Measurements from ENCODE around the gene MDM2. TPM values are rescaled to one million over a fixed set of nuclear protein-coding genes. Genes with fewer than 3 reads are reported as not detected.
"Not testable (repeated sequence)": the region's sequence is repeated elsewhere in the genome, so short reads cannot be mapped to it uniquely, and the experiment has no call there.

MDM2 gene
- total RNA-seq, 2 donors from 2014 or later = 248 to 253 TPM

DNA sequence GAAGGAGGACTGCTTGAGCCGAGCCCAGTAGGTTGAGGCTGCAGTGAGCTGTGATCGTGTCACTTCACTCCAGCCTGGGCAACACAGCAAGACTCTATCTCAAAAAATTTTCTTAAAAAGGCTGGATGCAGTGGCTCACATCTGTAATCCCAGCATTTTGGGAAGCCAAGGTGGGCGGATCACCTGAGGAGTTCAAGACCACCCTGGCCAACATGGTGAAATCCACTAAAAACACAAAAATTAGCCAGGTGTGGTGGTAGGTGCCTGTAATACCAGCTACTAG lies 17.1 kb upstream of the MDM2 start:
- no peaks in the 10 kb centered on the region for H3K27me3 Mint-ChIP-seq
- peaks cover 0 to 2% of the 10 kb centered on the region in 2 donors for H3K4me1 Mint-ChIP-seq (ENCODE audit: low read depth in 2 of 2)
- H3K4me3 Mint-ChIP-seq = no peak overlapping the region
- DNase-seq (ENCODE audit: low spot score) = no peak
- no peaks in the 10 kb centered on the region for H3K36me3 Mint-ChIP-seq
- H3K27ac Mint-ChIP-seq = no peak overlapping the region
- no peak for ATAC-seq
- H3K9me3 Mint-ChIP-seq = no peaks in the 10 kb centered on the region

DNA sequence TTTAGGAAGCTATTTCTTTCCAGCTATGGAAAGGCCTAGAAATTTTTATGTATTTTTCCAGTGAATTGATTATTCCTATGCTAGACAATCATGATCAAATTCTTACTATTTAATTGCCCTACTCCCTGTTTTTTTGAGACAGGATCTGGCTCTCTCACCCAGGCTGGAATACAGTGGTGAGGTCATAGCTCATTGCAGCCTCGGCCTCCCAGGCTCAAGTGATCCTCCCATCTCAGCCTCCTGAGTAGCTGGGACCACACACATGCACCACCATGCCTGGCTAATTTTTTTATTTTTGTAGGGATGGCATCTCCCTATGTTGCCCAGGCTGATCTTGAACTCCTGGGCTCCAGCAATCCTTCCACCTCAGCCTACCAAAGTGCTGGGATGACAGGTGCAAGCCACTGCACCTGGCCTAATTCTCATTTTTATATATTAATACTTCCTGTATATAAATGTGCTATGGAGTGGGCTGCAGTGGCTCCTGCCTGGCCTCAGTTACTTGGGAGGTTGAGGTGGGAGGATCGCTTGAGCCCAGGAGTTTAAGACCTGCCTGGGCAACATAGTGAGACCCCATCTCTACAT lies 16.0 kb upstream of the MDM2 start:
- H3K27ac Mint-ChIP-seq = no peak overlapping the region
- no peak for ATAC-seq
- H3K36me3 Mint-ChIP-seq = no peaks in the 10 kb centered on the region
- no peak for DNase-seq (ENCODE audit: low spot score)
- H3K9me3 Mint-ChIP-seq = no peaks in the 10 kb centered on the region
- no peaks in the 10 kb centered on the region for H3K27me3 Mint-ChIP-seq
- H3K4me1 Mint-ChIP-seq (ENCODE audit: low read depth in 2 of 2) = peaks cover 0 to 2% of the 10 kb centered on the region in 2 donors
- no peak overlapping the region for H3K4me3 Mint-ChIP-seq

DNA sequence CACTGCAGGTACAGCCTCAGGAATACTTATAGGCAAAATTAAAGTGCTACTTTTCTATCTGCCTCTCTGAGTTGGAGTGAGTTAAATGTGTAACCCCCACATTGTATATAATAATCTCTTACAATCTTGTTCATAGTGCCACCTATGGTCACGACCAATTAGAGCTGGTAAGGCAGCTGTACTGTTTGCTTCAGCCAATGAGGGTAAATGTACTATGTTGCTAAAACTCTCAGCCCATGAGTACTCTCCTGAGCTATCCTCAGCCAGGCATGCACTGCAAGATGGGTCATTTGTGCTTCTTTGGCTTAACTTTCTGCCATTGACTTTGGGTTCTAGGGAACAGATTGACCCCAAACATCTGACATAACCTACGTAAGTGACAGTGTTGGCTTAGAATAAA lies 15.0 kb upstream of the MDM2 start:
- Mint-ChIP-seq H3K9me3 (no peaks in the 10 kb centered on the region), H3K36me3 (no peaks in the 10 kb centered on the region), H3K27me3 (no peaks in the 10 kb centered on the region), H3K4me3 (no peak overlapping the region), H3K4me1 (ENCODE audit: low read depth in 2 of 2) (no peaks in the 10 kb centered on the region), H3K27ac (no peak overlapping the region)
- ATAC-seq = peak; percentile 77 to 81
- DNase-seq (ENCODE audit: low spot score) = no peak

DNA sequence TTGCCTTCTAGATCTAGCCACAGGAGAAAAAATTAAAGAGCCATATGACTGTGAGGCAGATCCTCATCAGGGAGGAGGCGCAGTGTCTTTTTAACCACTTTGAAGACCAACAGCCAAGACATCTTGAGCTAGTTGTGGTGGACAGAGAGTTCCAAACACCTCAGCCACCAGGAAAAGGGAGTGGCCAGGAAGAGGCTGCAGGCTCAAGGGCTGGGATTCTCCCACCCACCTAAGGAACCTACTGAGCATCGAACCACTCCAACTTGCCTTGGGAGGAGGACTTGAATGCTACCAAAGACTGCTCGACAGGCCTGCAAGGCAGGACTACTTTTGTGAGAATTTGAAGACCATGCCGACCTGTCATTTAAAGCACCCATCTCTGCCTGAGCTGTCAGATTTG lies 14.5 kb upstream of the MDM2 start:
- Mint-ChIP-seq H3K4me3 (no peak overlapping the region), H3K4me1 (ENCODE audit: low read depth in 2 of 2) (no peaks in the 10 kb centered on the region), H3K9me3 (no peaks in the 10 kb centered on the region), H3K27me3 (no peaks in the 10 kb centered on the region), H3K27ac (no peak overlapping the region), H3K36me3 (no peaks in the 10 kb centered on the region)
- ATAC-seq (no peak), DNase-seq (ENCODE audit: low spot score) (no peak)

DNA sequence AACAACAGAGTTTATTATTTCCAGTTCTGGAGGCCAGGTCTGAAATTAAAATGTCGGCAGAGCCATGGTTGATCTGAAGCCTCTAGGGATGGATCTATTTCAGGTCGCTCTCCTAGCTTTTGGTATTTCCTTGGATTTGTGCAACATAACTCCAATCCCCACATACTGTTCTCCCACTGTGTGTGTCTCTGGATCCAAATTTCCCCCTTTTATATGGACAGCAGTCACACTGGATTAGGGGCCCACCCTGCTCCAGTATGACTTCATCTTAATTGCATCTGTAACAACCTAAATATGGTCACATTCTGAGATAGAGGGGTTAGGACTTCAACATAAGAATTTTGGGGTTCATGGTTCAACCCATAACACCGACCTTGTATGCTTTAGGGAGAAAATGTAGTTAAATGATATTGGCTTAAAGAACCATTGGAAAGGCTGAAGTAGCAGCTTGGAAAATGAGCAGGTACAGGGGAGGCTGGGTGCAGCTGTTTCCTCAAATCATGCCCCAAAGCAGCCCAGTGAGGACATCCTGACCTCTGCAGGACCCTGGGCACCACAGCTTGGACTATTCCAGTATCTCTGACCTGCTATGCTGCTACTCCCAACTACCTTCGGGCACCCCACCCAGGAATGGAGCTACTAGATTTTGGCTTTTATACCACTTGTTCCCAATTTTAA lies 13.9 kb upstream of the MDM2 start:
- Mint-ChIP-seq H3K27ac (no peak overlapping the region), H3K4me3 (no peak overlapping the region), H3K27me3 (no peaks in the 10 kb centered on the region), H3K36me3 (no peaks in the 10 kb centered on the region), H3K4me1 (ENCODE audit: low read depth in 2 of 2) (no peaks in the 10 kb centered on the region), H3K9me3 (no peaks in the 10 kb centered on the region)
- no peak for ATAC-seq
- DNase-seq (ENCODE audit: low spot score) = no peak

DNA sequence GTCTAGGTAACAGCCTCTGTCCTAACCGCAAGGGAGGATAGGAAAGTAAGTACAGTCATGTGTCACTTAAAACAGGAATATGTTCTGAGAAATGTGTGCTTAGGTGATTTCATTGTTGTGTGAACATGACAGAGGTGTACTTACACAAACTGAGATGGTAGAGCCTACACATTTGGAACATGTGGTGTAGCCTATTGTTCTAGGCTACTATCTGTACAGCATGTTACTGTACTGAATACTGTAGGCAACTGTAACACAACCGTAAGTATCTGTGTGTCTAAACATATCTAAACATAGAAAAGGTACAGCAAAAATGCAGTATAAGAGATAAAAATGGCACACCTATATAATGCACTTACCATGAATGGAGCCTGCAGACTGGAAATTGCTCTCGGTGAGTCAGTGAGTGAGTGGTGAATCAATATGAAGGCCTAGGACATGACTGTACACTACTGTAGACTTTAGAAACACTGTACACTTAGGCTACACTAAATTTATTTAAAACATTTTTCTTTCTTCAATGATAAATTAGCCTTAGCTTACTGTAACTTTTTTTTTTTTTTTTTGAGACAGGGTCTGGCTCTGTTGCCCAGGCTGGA lies 13.2 kb upstream of the MDM2 start:
- no peaks in the 10 kb centered on the region for H3K9me3 Mint-ChIP-seq
- no peaks in the 10 kb centered on the region for H3K36me3 Mint-ChIP-seq
- no peak overlapping the region for H3K4me3 Mint-ChIP-seq
- DNase-seq (ENCODE audit: low spot score) (no peak), ATAC-seq (no peak)
- H3K27me3 Mint-ChIP-seq = peaks cover 0 to under 1% of the 10 kb centered on the region in 2 donors
- no peaks in the 10 kb centered on the region for H3K4me1 Mint-ChIP-seq (ENCODE audit: low read depth in 2 of 2)
- H3K27ac Mint-ChIP-seq = no peak overlapping the region

DNA sequence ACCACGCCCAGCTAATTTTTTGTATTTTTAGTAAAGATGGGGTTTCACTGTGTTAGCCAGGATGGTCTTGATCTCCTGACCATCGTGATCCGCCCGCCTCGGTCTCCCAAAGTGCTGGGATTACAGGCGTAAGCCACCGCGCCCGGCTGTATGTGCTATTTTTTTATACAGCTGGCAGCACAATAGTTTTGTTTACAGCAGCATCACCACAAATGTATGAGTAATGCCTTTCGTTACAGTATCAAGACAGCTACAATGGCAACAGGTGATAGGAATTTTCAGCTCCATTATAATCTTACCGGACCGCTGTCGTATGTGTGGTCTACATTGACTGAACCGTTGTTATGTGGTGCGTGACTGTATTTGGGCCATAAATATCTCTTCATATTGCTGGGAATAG lies 11.6 kb upstream of the MDM2 start:
- Mint-ChIP-seq H3K27ac (no peak overlapping the region), H3K27me3 (peaks cover 0 to 3% of the 10 kb centered on the region in 2 donors), H3K9me3 (no peaks in the 10 kb centered on the region), H3K36me3 (no peaks in the 10 kb centered on the region), H3K4me1 (ENCODE audit: low read depth in 2 of 2) (no peaks in the 10 kb centered on the region), H3K4me3 (no peak overlapping the region)
- ATAC-seq (no peak), DNase-seq (ENCODE audit: low spot score) (no peak)

DNA sequence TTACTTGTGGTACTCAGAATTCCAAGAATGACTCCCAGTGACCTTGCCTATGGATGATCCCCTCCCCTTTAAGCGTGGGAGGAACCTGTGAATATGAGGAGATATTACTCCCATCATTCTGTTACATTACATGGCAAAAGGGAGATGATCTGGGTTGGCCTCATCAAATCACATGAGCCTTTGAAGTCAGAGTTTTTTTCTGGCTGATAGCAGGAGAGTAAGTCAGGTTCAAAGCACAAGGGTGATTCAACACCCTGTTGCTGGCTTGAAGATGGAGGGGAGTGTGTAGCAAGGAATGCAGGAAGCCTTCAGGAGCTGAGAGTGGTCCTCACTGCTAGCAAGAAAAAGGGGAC lies 9.1 kb upstream of the MDM2 start:
- ATAC-seq (no peak), DNase-seq (ENCODE audit: low spot score) (no peak)
- Mint-ChIP-seq H3K4me3 (no peak overlapping the region), H3K4me1 (ENCODE audit: low read depth in 2 of 2) (no peaks in the 10 kb centered on the region), H3K36me3 (no peaks in the 10 kb centered on the region), H3K27ac (no peak overlapping the region), H3K9me3 (no peaks in the 10 kb centered on the region), H3K27me3 (peaks cover 0 to 3% of the 10 kb centered on the region in 2 donors)

DNA sequence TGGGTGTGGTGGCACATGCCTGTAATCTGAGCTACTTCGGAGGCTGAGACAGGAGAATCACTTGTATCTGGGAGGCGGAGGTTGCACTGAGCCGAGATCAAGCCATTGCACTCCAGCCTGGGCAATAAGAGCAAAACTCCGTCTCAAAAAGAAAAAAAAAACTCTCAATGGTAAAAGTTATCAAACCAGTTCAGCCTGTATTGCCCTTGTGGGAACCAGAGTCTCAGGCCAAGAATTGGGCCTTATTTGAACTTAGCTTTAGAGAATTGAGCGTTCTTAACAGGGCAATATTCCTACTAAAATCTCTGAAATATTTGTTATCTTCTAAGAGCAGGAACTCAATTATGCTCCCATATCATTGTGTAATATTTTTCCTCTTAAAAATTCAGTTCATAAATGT lies 7.7 kb upstream of the MDM2 start:
- Mint-ChIP-seq H3K9me3 (no peaks in the 10 kb centered on the region), H3K27ac (no peak overlapping the region), H3K36me3 (no peaks in the 10 kb centered on the region), H3K27me3 (peaks cover 0 to 3% of the 10 kb centered on the region in 2 donors), H3K4me1 (ENCODE audit: low read depth in 2 of 2) (no peaks in the 10 kb centered on the region), H3K4me3 (no peak overlapping the region)
- DNase-seq (ENCODE audit: low spot score) = no peak
- ATAC-seq = no peak

DNA sequence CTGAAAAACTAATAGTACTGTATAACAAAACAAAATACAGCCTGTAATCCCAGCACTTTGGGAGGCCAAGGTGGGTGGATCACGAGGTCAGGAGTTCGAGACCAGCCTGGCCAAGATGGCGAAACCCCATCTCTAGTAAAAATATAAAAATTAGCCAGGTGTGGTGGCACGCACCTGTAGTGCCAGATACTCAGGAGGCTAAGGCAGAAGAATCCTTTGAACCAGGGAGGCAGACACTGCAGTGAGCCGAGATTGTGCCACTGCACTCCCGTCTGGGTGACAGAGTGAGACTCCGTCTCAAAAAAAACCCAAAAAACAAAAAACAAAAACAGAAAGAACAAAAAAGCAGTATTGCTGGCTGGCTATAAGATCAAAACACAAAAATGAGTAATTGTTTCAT lies 6.9 kb upstream of the MDM2 start:
- not testable (repeated sequence) for H3K27me3 Mint-ChIP-seq; DNase-seq (ENCODE audit: low spot score); H3K27ac Mint-ChIP-seq; H3K9me3 Mint-ChIP-seq; H3K4me1 Mint-ChIP-seq (ENCODE audit: low read depth in 2 of 2); H3K4me3 Mint-ChIP-seq; H3K36me3 Mint-ChIP-seq; ATAC-seq

DNA sequence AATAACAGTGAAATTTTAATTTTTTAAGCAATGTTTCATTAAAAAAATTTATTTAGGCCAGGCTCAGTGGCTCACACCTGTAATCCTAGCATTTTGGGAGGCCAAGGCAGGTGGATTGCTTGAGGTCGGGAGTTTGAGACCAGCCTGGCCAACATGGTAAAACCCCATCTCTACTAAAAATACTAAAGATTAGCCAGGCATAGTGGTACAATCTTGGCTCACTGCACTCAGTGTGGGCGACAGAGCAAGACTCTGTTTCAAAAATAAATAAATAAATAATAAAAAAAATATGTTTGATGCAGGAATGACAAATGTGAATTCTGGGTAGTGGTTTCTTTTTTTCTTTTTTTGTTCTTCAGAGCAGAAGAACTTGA lies 5.6 kb upstream of the MDM2 start:
- not testable (repeated sequence) for ATAC-seq; DNase-seq (ENCODE audit: low spot score); H3K9me3 Mint-ChIP-seq; H3K27ac Mint-ChIP-seq; H3K4me1 Mint-ChIP-seq (ENCODE audit: low read depth in 2 of 2); H3K36me3 Mint-ChIP-seq; H3K4me3 Mint-ChIP-seq; H3K27me3 Mint-ChIP-seq

DNA sequence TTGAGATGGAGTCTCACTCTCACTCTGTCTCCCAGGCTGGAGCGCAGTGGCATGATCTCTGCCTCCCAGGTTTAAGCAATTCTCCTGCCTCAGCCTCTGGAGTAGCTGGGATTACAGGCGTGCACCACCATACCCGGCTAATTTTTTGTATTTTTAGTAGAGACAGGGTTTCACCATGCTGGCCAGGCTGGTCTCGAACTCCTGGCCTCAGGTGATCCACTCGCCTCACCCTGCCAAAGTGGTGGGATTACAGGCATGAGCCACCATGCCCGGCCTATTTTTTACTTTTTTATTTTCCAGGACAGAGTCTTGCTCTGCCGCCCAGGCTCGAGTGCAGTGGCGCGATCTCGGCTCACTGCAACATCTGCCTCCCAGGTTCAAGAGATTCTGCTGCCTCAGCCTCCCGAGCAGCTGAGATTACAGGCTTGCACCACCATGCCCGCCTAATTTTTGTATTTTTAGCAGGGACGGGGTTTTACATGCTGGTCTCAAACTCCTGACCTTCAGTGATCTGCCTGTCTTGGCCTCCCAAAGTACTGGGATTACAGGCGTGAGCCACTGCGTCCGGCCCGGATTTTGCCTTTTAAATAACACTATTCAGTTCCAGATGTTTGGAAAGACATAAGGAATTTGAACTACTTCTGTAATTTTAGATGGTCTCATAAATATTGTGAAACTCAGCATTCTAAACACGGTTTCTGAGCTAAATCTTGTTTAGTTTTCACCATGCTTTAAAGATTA lies 4.9 kb upstream of the MDM2 start:
- H3K4me3 Mint-ChIP-seq; ATAC-seq; H3K4me1 Mint-ChIP-seq (ENCODE audit: low read depth in 2 of 2); H3K27ac Mint-ChIP-seq; DNase-seq (ENCODE audit: low spot score); H3K9me3 Mint-ChIP-seq; H3K36me3 Mint-ChIP-seq; H3K27me3 Mint-ChIP-seq: not testable (repeated sequence)

DNA sequence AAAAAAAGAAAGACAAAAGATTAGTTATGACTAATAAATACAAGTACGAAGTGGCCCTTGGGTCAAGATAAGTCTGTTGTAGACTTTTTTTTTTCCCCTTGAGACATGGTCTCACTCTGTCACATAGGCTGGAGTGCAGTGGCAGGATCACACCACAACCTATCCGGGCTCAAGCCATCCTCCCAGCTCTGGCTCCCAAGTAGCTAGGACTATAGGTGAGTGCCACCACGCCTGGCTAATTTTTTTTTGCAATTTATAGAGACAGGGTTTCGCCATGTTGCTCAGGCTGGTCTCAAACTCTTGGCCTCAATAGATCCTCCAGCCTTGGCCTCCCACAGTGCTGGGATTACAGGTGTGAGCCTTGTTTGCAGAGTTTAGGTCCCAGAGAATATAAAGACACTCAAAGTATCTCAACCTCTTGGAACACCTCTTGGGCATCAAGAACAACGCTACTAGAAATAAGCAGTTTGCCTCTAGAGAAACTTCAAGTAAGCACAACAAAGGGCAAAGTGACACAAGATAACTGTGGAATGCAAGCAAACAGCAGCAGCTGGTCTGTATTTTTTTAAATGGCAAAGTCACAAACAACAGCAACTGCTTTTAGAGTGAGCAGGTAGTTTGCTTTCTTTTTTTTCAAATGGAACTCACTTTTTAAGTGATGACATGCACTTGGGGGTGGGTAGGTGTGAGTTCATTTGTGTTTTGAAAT lies 3.9 kb upstream of the MDM2 start:
- H3K36me3 Mint-ChIP-seq = no peaks in the 10 kb centered on the region
- H3K4me1 Mint-ChIP-seq (ENCODE audit: low read depth in 2 of 2) = peaks cover 5 to 10% of the 10 kb centered on the region in 2 donors
- ATAC-seq (no peak), DNase-seq (ENCODE audit: low spot score) (no peak)
- no peak overlapping the region for H3K4me3 Mint-ChIP-seq
- no peak overlapping the region for H3K27ac Mint-ChIP-seq
- H3K9me3 Mint-ChIP-seq = no peaks in the 10 kb centered on the region
- peaks cover 0 to 3% of the 10 kb centered on the region in 2 donors for H3K27me3 Mint-ChIP-seq

All from natural killer cell treated with Interleukin-12 subunit alpha and Interleukin-12 subunit beta and Interleukin-15 and Interleukin-18, amount 100 ng/mL, for 72 hours (primary cell).